Dedifferentiated amniotic fluid mesenchymal stem cell (primary cell): ENCODE results near the gene PTGS1.

Experiments
- DNase-seq: peaks from one replicate; pipeline ENCODE4 v3.0.0-alpha.2; 2016; ENCODE audit errors: extremely low spot score

The PTGS1 gene

GRCh38 chr9:122374885-122375420, 4.1 kb downstream of the PTGS1 start:
- peak; percentile 74 for DNase-seq

GRCh38 chr9:122376796-122377195, 6.0 kb downstream of the PTGS1 start:
- DNase-seq, result no peak

GRCh38 chr9:122377241-122378164, 6.7 kb downstream of the PTGS1 start:
- no peak for DNase-seq

- DNase-seq, result no peak
Observed at GRCh38 chr9:122378236-122378635, 7.4 kb downstream of the PTGS1 start.

GRCh38 chr9:122379340-122379739, 8.5 kb downstream of the PTGS1 start:
- DNase-seq, result no peak

- DNase-seq, result no peak
Observed at GRCh38 chr9:122380293-122380692, 9.5 kb downstream of the PTGS1 start.

GRCh38 chr9:122381206-122381950, 10.6 kb downstream of the PTGS1 start:
- DNase-seq, result no peak

- peak; percentile 54 for DNase-seq
Observed at GRCh38 chr9:122382901-122383850, 12.4 kb downstream of the PTGS1 start.

GRCh38 chr9:122383992-122384461, 13.2 kb downstream of the PTGS1 start:
- DNase-seq, result no peak

- DNase-seq, result no peak
Observed at GRCh38 chr9:122386311-122386872, 15.6 kb downstream of the PTGS1 start.

- DNase-seq, result no peak
Observed at GRCh38 chr9:122387536-122387935, 16.7 kb downstream of the PTGS1 start.

GRCh38 chr9:122389195-122389594, 18.4 kb downstream of the PTGS1 start:
- no peak for DNase-seq

GRCh38 chr9:122389799-122390481, 19.1 kb downstream of the PTGS1 start:
- no peak for DNase-seq

- DNase-seq, result no peak
Observed at GRCh38 chr9:122392284-122392683, 21.5 kb downstream of the PTGS1 start.

GRCh38 chr9:122392714-122393113, 21.9 kb downstream of the PTGS1 start:
- no peak for DNase-seq

- DNase-seq, result no peak
Observed at GRCh38 chr9:122393284-122393983, 22.6 kb downstream of the PTGS1 start.

- peak; percentile 67 for DNase-seq
Observed at GRCh38 chr9:122394265-122395125, 23.7 kb downstream of the PTGS1 start.

GRCh38 chr9:122396614-122397148, 25.9 kb downstream of the PTGS1 start:
- no peak for DNase-seq
